Body of pancreas (tissue), 4 donors: ENCODE measurements around the gene CYP46A1. TPM values are rescaled to one million over a fixed set of nuclear protein-coding genes. Genes with fewer than 3 reads are reported as not detected.

Experiments
- ATAC-seq: fragments of 150-250 bp; one replicate; pipeline ENCODE4 v1.9.1; 2016
- DNase-seq, 4 donors: peaks; one replicate each; pipeline ENCODE4 v3.0.0-alpha.2; 2019
- H3K27ac ChIP-seq, 4 donors: fragments of 200-600 bp; sonication (generic); 1 replicate in 3 of 4; 2 replicates in 1 of 4; pipeline versions ENCODE4 v1.5.1 to v1.6.1; 2016 to 2019; ENCODE audit warnings: mild to moderate bottlenecking in 1 of 4, mixed read lengths in 1 of 4, moderate library complexity in 1 of 4
- H3K27me3 ChIP-seq, 2 donors: fragments of 200-600 bp; sonication (generic); one replicate each; pipeline ENCODE4 v1.6.0; 2016; ENCODE audit warnings: mild to moderate bottlenecking in 1 of 2
- H3K36me3 ChIP-seq, 2 donors: fragments of 200-600 bp; sonication (generic); replicated peaks in 1 of 2; 2 replicates each; pipeline ENCODE4 v1.5.1; 2016; ENCODE audit warnings: low read depth in 2 of 2; ENCODE audit not compliant: insufficient read depth in 1 of 2
- H3K4me1 ChIP-seq: fragments of 200-600 bp; sonication (generic); one replicate; pipeline ENCODE4 v1.6.0; 2016
- H3K4me3 ChIP-seq, 2 donors: fragments of 200-600 bp; sonication (generic); 1 replicate in 1 of 2; 2 replicates in 1 of 2; pipeline ENCODE4 v1.5.1; 2016 to 2019
- H3K9me3 ChIP-seq, 3 donors: fragments of 200-600 bp; sonication (generic); 1 replicate in 2 of 3; 2 replicates in 1 of 3; pipeline ENCODE4 v1.5.1; 2016
- POLR2A ChIP-seq, 3 donors: fragments of 450-650 bp; IDR thresholded peaks; one replicate each; pipeline ENCODE4 v1.6.1; 2016; ENCODE audit warnings: antibody characterized with exemption in 3 of 3, mild to moderate bottlenecking in 2 of 3
- WGBS, 2 donors: methylation state at CpG; one replicate each; pipeline ENCODE4 v1.1.5; 2017; 5-methylcytosine and 5-hydroxymethylcytosine counted together
- intact Hi-C: fragments of 100-400 bp; cut with DNase I; formaldehyde crosslinking; loops from one replicate; pipeline ENCODE4 v1.15.1; 2023
- total RNA-seq, 2 donors: library from RNA; depleted of rRNA; stranded (reverse); fragments of >200 nt; gene quantifications; one replicate each; pipeline ENCODE4 v1.1.0, GENCODE V29; 2016
- TF ChIP-seq, protein P1 (sequence below), 7 experiments: fragments of 450-650 bp in 4 of 7; fragments of 200-600 bp in 3 of 7; sonication (generic) in 3 of 7; IDR thresholded peaks; one replicate each; pipeline ENCODE4 v1.5.1; 2016 to 2019; ENCODE audit warnings: antibody characterized with exemption in 7 of 7

The CYP46A1 gene
- total RNA-seq, 2 donors from 2014 or later = 1.3 to 4.9 TPM

DNA sequence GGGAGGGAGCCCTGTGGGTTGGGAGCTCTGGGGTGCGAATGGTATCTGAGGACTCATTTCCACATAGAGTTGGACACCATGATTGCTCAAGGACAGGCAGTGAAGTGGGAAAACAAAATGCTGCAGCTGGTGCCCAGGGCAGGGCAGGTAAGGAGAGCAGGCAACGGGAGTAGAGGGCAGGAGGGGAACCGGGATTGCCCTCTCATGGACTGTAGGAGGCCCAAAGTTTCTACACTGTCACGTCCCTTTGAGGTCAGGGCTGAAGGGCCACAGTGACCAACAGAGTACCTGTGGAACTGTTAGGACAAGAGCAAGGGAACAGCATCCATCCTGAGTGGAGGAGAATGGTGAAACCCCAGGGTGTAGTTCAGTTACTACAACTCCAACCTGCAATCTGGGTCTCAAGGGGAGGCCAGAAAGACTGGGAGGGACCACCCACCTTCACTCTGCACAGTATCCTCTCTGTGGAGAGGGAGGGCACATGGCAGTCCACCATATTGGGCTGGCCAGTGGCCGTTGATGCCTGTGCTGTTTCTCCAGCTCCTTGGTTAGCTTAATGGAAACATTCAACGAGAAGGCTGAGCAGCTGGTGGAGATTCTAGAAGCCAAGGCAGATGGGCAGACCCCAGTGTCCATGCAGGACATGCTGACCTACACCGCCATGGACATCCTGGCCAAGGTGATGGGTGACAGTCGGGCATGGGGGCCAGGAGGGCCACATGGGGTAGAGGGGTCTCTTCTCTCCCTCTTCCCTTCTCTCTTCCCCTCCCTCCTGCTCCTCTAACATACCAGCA, 22.2 kb downstream of the CYP46A1 start:
- Histone ChIP-seq H3K27ac (no peak overlapping the region), H3K27me3 (no peaks in the 10 kb centered on the region), H3K9me3 (peaks cover 0 to 8% (median 0%) of the 10 kb centered on the region in 3 donors), H3K4me1 (no peaks in the 10 kb centered on the region), H3K4me3 (no peak overlapping the region), H3K36me3 (no peaks in the 10 kb centered on the region)
- TF ChIP-seq, protein P1, sequence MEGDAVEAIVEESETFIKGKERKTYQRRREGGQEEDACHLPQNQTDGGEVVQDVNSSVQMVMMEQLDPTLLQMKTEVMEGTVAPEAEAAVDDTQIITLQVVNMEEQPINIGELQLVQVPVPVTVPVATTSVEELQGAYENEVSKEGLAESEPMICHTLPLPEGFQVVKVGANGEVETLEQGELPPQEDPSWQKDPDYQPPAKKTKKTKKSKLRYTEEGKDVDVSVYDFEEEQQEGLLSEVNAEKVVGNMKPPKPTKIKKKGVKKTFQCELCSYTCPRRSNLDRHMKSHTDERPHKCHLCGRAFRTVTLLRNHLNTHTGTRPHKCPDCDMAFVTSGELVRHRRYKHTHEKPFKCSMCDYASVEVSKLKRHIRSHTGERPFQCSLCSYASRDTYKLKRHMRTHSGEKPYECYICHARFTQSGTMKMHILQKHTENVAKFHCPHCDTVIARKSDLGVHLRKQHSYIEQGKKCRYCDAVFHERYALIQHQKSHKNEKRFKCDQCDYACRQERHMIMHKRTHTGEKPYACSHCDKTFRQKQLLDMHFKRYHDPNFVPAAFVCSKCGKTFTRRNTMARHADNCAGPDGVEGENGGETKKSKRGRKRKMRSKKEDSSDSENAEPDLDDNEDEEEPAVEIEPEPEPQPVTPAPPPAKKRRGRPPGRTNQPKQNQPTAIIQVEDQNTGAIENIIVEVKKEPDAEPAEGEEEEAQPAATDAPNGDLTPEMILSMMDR (IDR thresholded peaks at IDR 0.05) = no peak
- TF ChIP-seq POLR2A (IDR thresholded peaks at IDR 0.05) = no peak
- WGBS, 2 donors = 79 to 81% methylated on average over 8 of the region's 8 CpGs
- ATAC-seq = no peak
- intact Hi-C loops = no loop called here
- no peak for DNase-seq

GRCh38 chr14:99707420-99707819, 23.3 kb downstream of the CYP46A1 start:
- 93 to 100% methylated on average over 1 to 2 of the region's 2 CpGs for WGBS, 2 donors
- DNase-seq (no peak), ATAC-seq (no peak)
- TF ChIP-seq, protein P1 (IDR thresholded peaks at IDR 0.05) = no peak
- TF ChIP-seq POLR2A (IDR thresholded peaks at IDR 0.05) = no peak
- H3K4me3 ChIP-seq = no peak overlapping the region
- H3K36me3 ChIP-seq = no peaks in the 10 kb centered on the region
- no peak overlapping the region for H3K27ac ChIP-seq
- no peaks in the 10 kb centered on the region for H3K27me3 ChIP-seq
- H3K9me3 ChIP-seq = peaks cover 0 to 8% (median 0%) of the 10 kb centered on the region in 3 donors
- intact Hi-C loops = no loop called here
- no peaks in the 10 kb centered on the region for H3K4me1 ChIP-seq

DNA sequence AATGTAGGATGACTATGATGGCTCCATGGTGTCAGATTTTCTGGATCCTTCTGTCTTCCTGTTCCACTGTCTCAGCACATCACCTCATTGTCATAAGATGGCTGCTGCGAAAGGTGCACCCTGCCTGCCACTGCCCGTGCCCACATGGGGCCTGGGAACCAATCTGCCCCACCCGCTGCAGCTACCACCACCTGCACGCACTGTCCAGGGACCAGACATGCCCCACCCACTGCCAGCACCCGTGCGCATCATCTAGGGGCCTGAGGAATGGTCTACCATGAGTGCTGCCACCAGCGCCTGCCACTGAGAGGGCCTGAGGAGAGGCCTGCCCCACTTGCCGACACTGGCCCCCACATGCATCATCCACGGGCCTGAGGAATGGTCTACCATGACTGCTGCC, 23.8 kb downstream of the CYP46A1 start:
- TF ChIP-seq POLR2A (IDR thresholded peaks at IDR 0.05) = no peak
- TF ChIP-seq, protein P1 (IDR thresholded peaks at IDR 0.05) = no peak
- Histone ChIP-seq H3K9me3 (peaks cover 0 to 8% (median 0%) of the 10 kb centered on the region in 3 donors), H3K27me3 (no peaks in the 10 kb centered on the region), H3K4me3 (no peak overlapping the region), H3K36me3 (no peaks in the 10 kb centered on the region), H3K27ac (no peak overlapping the region), H3K4me1 (no peaks in the 10 kb centered on the region)
- DNase-seq (no peak), ATAC-seq (no peak)
- intact Hi-C loops = no loop called here
- WGBS, 2 donors = 92 to 100% methylated on average over 4 to 9 of the region's 9 CpGs

GRCh38 chr14:99708449-99708848, 24.4 kb downstream of the CYP46A1 start:
- DNase-seq (no peak), ATAC-seq (no peak)
- TF ChIP-seq, protein P1 (IDR thresholded peaks at IDR 0.05) = no peak
- no peak for TF ChIP-seq POLR2A (IDR thresholded peaks at IDR 0.05)
- peaks cover 0 to 2% (median 0%) of the 10 kb centered on the region in 3 donors for H3K9me3 ChIP-seq
- H3K27me3 ChIP-seq = no peaks in the 10 kb centered on the region
- H3K4me1 ChIP-seq = no peaks in the 10 kb centered on the region
- no peaks in the 10 kb centered on the region for H3K36me3 ChIP-seq
- no peak overlapping the region for H3K4me3 ChIP-seq
- intact Hi-C loops = no loop called here
- no peak overlapping the region for H3K27ac ChIP-seq
- WGBS, 2 donors = 50 to 80% methylated on average over 2 to 7 of the region's 7 CpGs

DNA sequence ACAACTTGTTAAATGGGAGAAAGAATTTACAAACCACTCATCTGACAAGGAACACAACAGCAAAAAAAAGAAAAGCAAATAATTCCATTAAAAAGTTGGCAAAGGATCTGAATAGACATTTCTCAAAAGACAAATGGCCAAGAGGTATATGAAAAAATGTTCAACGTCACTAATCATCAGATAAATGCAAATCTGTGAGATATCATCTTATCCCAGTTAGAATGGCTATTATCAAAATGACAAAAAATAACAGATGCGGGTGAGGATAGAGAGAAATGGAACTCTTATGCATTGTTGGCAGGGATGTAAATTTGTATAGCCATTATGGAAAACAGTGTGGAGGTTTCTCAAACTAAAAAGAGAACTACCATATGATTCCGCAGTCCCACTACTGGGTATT, 29.9 kb downstream of the CYP46A1 start:
- H3K27me3 ChIP-seq = no peaks in the 10 kb centered on the region
- WGBS, 2 donors = 85 to 94% methylated on average over 3 of the region's 3 CpGs
- ATAC-seq (no peak), DNase-seq (no peak)
- no peaks in the 10 kb centered on the region for H3K4me1 ChIP-seq
- no peak overlapping the region for H3K27ac ChIP-seq
- no peaks in the 10 kb centered on the region for H3K9me3 ChIP-seq
- intact Hi-C loops = no loop called here
- H3K36me3 ChIP-seq = no peaks in the 10 kb centered on the region
- H3K4me3 ChIP-seq = no peak overlapping the region
- no peak for TF ChIP-seq POLR2A (IDR thresholded peaks at IDR 0.05)
- TF ChIP-seq, protein P1 (IDR thresholded peaks at IDR 0.05) = no peak
